ENCODE results near the gene BLID.

The BLID gene

GRCh38 chr11:122082205-122082604, 33.8 kb downstream of the BLID start:
- H3K27me3 ChIP-seq (ENCODE audit: control insufficient read depth, insufficient read depth, low read length) = no peaks in the 10 kb centered on the region
- H3K27ac ChIP-seq (ENCODE audit: low read length) = no peak overlapping the region
- H3K4me1 ChIP-seq (ENCODE audit: control insufficient read depth, insufficient read depth, low read length) = no peaks in the 10 kb centered on the region
- no peak overlapping the region for H3K4me3 ChIP-seq (ENCODE audit: low read length)
- H3K36me3 ChIP-seq (ENCODE audit: control insufficient read depth, insufficient read depth, low read length) = no peaks in the 10 kb centered on the region
- WGBS (ENCODE audit: insufficient coverage, insufficient read length) = no CpG with 5 or more reads among the region's 2 CpGs
- no peak for DNase-seq (ENCODE audit: low read depth, low spot score)
- H3K9me3 ChIP-seq (ENCODE audit: control insufficient read depth, insufficient read depth, low read length) = no peaks in the 10 kb centered on the region

GRCh38 chr11:122081073-122081472, 34.9 kb downstream of the BLID start:
- Histone ChIP-seq H3K4me1 (ENCODE audit: control insufficient read depth, insufficient read depth, low read length) (no peaks in the 10 kb centered on the region), H3K36me3 (ENCODE audit: control insufficient read depth, insufficient read depth, low read length) (no peaks in the 10 kb centered on the region), H3K27ac (ENCODE audit: low read length) (no peak overlapping the region), H3K27me3 (ENCODE audit: control insufficient read depth, insufficient read depth, low read length) (no peaks in the 10 kb centered on the region), H3K9me3 (ENCODE audit: control insufficient read depth, insufficient read depth, low read length) (no peaks in the 10 kb centered on the region), H3K4me3 (ENCODE audit: low read length) (no peak overlapping the region)
- DNase-seq (ENCODE audit: low read depth, low spot score) = no peak

GRCh38 chr11:122077459-122077858, 38.6 kb downstream of the BLID start:
- DNase-seq (ENCODE audit: low read depth, low spot score) = no peak
- no peak overlapping the region for H3K27ac ChIP-seq (ENCODE audit: low read length)
- H3K36me3 ChIP-seq (ENCODE audit: control insufficient read depth, insufficient read depth, low read length) = no peaks in the 10 kb centered on the region
- H3K9me3 ChIP-seq (ENCODE audit: control insufficient read depth, insufficient read depth, low read length) = no peaks in the 10 kb centered on the region
- no peaks in the 10 kb centered on the region for H3K4me1 ChIP-seq (ENCODE audit: control insufficient read depth, insufficient read depth, low read length)
- no peaks in the 10 kb centered on the region for H3K27me3 ChIP-seq (ENCODE audit: control insufficient read depth, insufficient read depth, low read length)
- WGBS (ENCODE audit: insufficient coverage, insufficient read length) = no CpG with 5 or more reads among the region's 1 CpG
- no peak overlapping the region for H3K4me3 ChIP-seq (ENCODE audit: low read length)

GRCh38 chr11:122076512-122077120, 39.4 kb downstream of the BLID start:
- DNase-seq (ENCODE audit: low read depth, low spot score) = no peak
- H3K27me3 ChIP-seq (ENCODE audit: control insufficient read depth, insufficient read depth, low read length) = no peaks in the 10 kb centered on the region
- WGBS (ENCODE audit: insufficient coverage, insufficient read length) = no CpG with 5 or more reads among the region's 6 CpGs
- no peaks in the 10 kb centered on the region for H3K9me3 ChIP-seq (ENCODE audit: control insufficient read depth, insufficient read depth, low read length)
- H3K27ac ChIP-seq (ENCODE audit: low read length) = no peak overlapping the region
- no peaks in the 10 kb centered on the region for H3K4me1 ChIP-seq (ENCODE audit: control insufficient read depth, insufficient read depth, low read length)
- H3K36me3 ChIP-seq (ENCODE audit: control insufficient read depth, insufficient read depth, low read length) = no peaks in the 10 kb centered on the region
- H3K4me3 ChIP-seq (ENCODE audit: low read length) = no peak overlapping the region

- Histone ChIP-seq H3K27me3 (ENCODE audit: control insufficient read depth, insufficient read depth, low read length) (no peaks in the 10 kb centered on the region), H3K36me3 (ENCODE audit: control insufficient read depth, insufficient read depth, low read length) (no peaks in the 10 kb centered on the region), H3K27ac (ENCODE audit: low read length) (no peak overlapping the region), H3K4me1 (ENCODE audit: control insufficient read depth, insufficient read depth, low read length) (no peaks in the 10 kb centered on the region), H3K4me3 (ENCODE audit: low read length) (no peak overlapping the region), H3K9me3 (ENCODE audit: control insufficient read depth, insufficient read depth, low read length) (no peaks in the 10 kb centered on the region)
- WGBS (ENCODE audit: insufficient coverage, insufficient read length) = no CpG with 5 or more reads among the region's 3 CpGs
- no peak for DNase-seq (ENCODE audit: low read depth, low spot score)
Observed at GRCh38 chr11:122075016-122075415, 41.0 kb downstream of the BLID start.

GRCh38 chr11:122074022-122074421, 42.0 kb downstream of the BLID start:
- Histone ChIP-seq H3K4me1 (ENCODE audit: control insufficient read depth, insufficient read depth, low read length) (no peaks in the 10 kb centered on the region), H3K36me3 (ENCODE audit: control insufficient read depth, insufficient read depth, low read length) (no peaks in the 10 kb centered on the region), H3K9me3 (ENCODE audit: control insufficient read depth, insufficient read depth, low read length) (no peaks in the 10 kb centered on the region), H3K4me3 (ENCODE audit: low read length) (no peak overlapping the region), H3K27me3 (ENCODE audit: control insufficient read depth, insufficient read depth, low read length) (no peaks in the 10 kb centered on the region), H3K27ac (ENCODE audit: low read length) (no peak overlapping the region)
- no peak for DNase-seq (ENCODE audit: low read depth, low spot score)

- H3K9me3 ChIP-seq (ENCODE audit: control insufficient read depth, insufficient read depth, low read length) = no peaks in the 10 kb centered on the region
Observed at GRCh38 chr11:122071709-122072202, 44.3 kb downstream of the BLID start.

GRCh38 chr11:122069707-122070360, 46.2 kb downstream of the BLID start:
- no peaks in the 10 kb centered on the region for H3K9me3 ChIP-seq (ENCODE audit: control insufficient read depth, insufficient read depth, low read length)
- no peaks in the 10 kb centered on the region for H3K4me1 ChIP-seq (ENCODE audit: control insufficient read depth, insufficient read depth, low read length)
- no CpG with 5 or more reads among the region's 7 CpGs for WGBS (ENCODE audit: insufficient coverage, insufficient read length)
- H3K4me3 ChIP-seq (ENCODE audit: low read length) = no peak overlapping the region
- no peaks in the 10 kb centered on the region for H3K27me3 ChIP-seq (ENCODE audit: control insufficient read depth, insufficient read depth, low read length)
- DNase-seq (ENCODE audit: low read depth, low spot score) = no peak
- H3K27ac ChIP-seq (ENCODE audit: low read length) = no peak overlapping the region
- no peaks in the 10 kb centered on the region for H3K36me3 ChIP-seq (ENCODE audit: control insufficient read depth, insufficient read depth, low read length)

More at GRCh38 chr11:122071709-122072202, 44.3 kb downstream of the BLID start:
- Histone ChIP-seq H3K4me3 (ENCODE audit: low read length) (no peak overlapping the region), H3K36me3 (ENCODE audit: control insufficient read depth, insufficient read depth, low read length) (no peaks in the 10 kb centered on the region), H3K27me3 (ENCODE audit: control insufficient read depth, insufficient read depth, low read length) (no peaks in the 10 kb centered on the region), H3K4me1 (ENCODE audit: control insufficient read depth, insufficient read depth, low read length) (no peaks in the 10 kb centered on the region), H3K27ac (ENCODE audit: low read length) (no peak overlapping the region)
- DNase-seq (ENCODE audit: low read depth, low spot score) = no peak
- WGBS (ENCODE audit: insufficient coverage, insufficient read length) = no CpG with 5 or more reads among the region's 10 CpGs

- no peak overlapping the region for H3K27ac ChIP-seq (ENCODE audit: low read length)
- no peaks in the 10 kb centered on the region for H3K36me3 ChIP-seq (ENCODE audit: control insufficient read depth, insufficient read depth, low read length)
- H3K4me1 ChIP-seq (ENCODE audit: control insufficient read depth, insufficient read depth, low read length) = no peaks in the 10 kb centered on the region
- no peaks in the 10 kb centered on the region for H3K9me3 ChIP-seq (ENCODE audit: control insufficient read depth, insufficient read depth, low read length)
- no peaks in the 10 kb centered on the region for H3K27me3 ChIP-seq (ENCODE audit: control insufficient read depth, insufficient read depth, low read length)
- DNase-seq (ENCODE audit: low read depth, low spot score) = no peak
- no CpG with 5 or more reads among the region's 3 CpGs for WGBS (ENCODE audit: insufficient coverage, insufficient read length)
- no peak overlapping the region for H3K4me3 ChIP-seq (ENCODE audit: low read length)
Observed at GRCh38 chr11:122068837-122069236, 47.2 kb downstream of the BLID start.

GRCh38 chr11:122068141-122068540, 47.9 kb downstream of the BLID start:
- Histone ChIP-seq H3K36me3 (ENCODE audit: control insufficient read depth, insufficient read depth, low read length) (no peaks in the 10 kb centered on the region), H3K27ac (ENCODE audit: low read length) (no peak overlapping the region), H3K4me1 (ENCODE audit: control insufficient read depth, insufficient read depth, low read length) (no peaks in the 10 kb centered on the region), H3K4me3 (ENCODE audit: low read length) (no peak overlapping the region), H3K27me3 (ENCODE audit: control insufficient read depth, insufficient read depth, low read length) (no peaks in the 10 kb centered on the region), H3K9me3 (ENCODE audit: control insufficient read depth, insufficient read depth, low read length) (no peaks in the 10 kb centered on the region)
- WGBS (ENCODE audit: insufficient coverage, insufficient read length) = no CpG with 5 or more reads among the region's 5 CpGs
- no peak for DNase-seq (ENCODE audit: low read depth, low spot score)

All from iPS DF 6.9 (cell line).